Esophagus (tissue), 2 donors: ENCODE results near the gene PTF1A. TPM values are rescaled to one million over a fixed set of nuclear protein-coding genes. Genes with fewer than 3 reads are reported as not detected.
"Not testable (repeated sequence)": the region's sequence is repeated elsewhere in the genome, so short reads cannot be mapped to it uniquely, and the experiment has no call there.

ENCODE experiments used
- H3K27ac ChIP-seq, 2 donors: one replicate each; pipeline ENCODE4 v1.5.1; 2013; ENCODE audit warnings: low read depth in 2 of 2, mild to moderate bottlenecking in 2 of 2, inconsistent platforms in 1 of 2, low read length in 1 of 2, moderate library complexity in 1 of 2
- H3K27me3 ChIP-seq, 2 donors: one replicate each; pipeline ENCODE4 v1.6.1; 2013; ENCODE audit warnings: low read length in 2 of 2, control low read depth in 1 of 2, mild to moderate bottlenecking in 1 of 2; ENCODE audit not compliant: insufficient read depth in 2 of 2, control insufficient read depth in 1 of 2
- H3K36me3 ChIP-seq, 2 donors: one replicate each; pipeline ENCODE4 v1.6.1; 2013; ENCODE audit warnings: low read length in 1 of 2; ENCODE audit not compliant: control insufficient read depth in 2 of 2, insufficient read depth in 2 of 2
- H3K4me1 ChIP-seq, 2 donors: one replicate each; pipeline ENCODE4 v1.6.1; 2013; ENCODE audit warnings: low read length in 1 of 2; ENCODE audit not compliant: control insufficient read depth in 2 of 2, insufficient read depth in 2 of 2
- H3K4me3 ChIP-seq, 2 donors: one replicate each; pipeline ENCODE4 v1.5.1; 2013; ENCODE audit warnings: low read length in 2 of 2, mild to moderate bottlenecking in 2 of 2, low read depth in 1 of 2, moderate library complexity in 1 of 2
- H3K9me3 ChIP-seq, 2 donors: one replicate each; pipeline ENCODE4 v1.6.1; 2013; ENCODE audit warnings: mild to moderate bottlenecking in 2 of 2, low read depth in 1 of 2, low read length in 1 of 2, moderate library complexity in 1 of 2; ENCODE audit not compliant: control insufficient read depth in 2 of 2, insufficient read depth in 1 of 2
- WGBS, 2 donors: extraction: QIAGEN DNeasy Blood & Tissue Kit; methylation state at CpG; one replicate each; pipeline ENCODE4 v1.1.7; 2013; 5-methylcytosine and 5-hydroxymethylcytosine counted together
- polyA plus RNA-seq, 2 donors: library from polyadenylated mRNA; stranded (reverse); fragments of 200-250 nt; gene quantifications; one replicate each; pipeline ENCODE4 v1.2.3, GENCODE V29; 2013
- donor health status: healthy with polysubstance abuse.
- donor health status: Bipolar disorder and iron deficiency.

The PTF1A gene
- polyA plus RNA-seq, 2 donors = not detected

DNA sequence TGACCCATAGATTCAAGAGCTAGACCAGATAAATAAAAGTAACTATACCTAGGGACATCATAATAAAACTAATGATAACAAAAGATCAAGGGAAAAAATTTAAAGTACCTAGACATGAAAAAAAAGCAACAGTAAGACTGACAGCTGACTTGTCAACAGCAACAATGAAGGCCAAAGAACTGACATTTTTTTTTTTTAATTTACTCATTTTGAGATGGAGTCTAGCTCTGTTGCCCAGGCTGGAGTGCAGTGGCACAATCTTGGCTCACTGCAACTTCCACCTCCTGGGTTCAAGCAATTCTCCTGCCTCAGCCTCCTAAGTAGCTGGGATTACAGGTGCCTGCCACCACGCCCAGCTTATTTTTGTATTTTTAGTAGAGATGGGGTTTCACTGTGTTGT, 49.7 kb downstream of the PTF1A start:
- H3K4me1 ChIP-seq, H3K27ac ChIP-seq, H3K27me3 ChIP-seq, H3K9me3 ChIP-seq, H3K4me3 ChIP-seq, H3K36me3 ChIP-seq: not testable (repeated sequence)
- 79 to 83% methylated on average over 1 of the region's 1 CpG for WGBS, 2 donors

Other genes starting within 250 kb of the PTF1A start
- 10 to 100 TPM; 15.9 to 18.7 TPM for gene MSRB2, start 96.7 kb upstream of the PTF1A start, polyA plus RNA-seq
- under 1 TPM; 0.04 to 0.08 TPM for gene C10orf67, start 152.5 kb downstream of the PTF1A start, polyA plus RNA-seq
- 1 to 10 TPM; 4.5 to 5.2 TPM for gene OTUD1, start 246.8 kb downstream of the PTF1A start, polyA plus RNA-seq